Measurements from ENCODE around the gene KIF25.

Gene KIF25

GRCh38 chr6:168037242-168037641 lies 39.8 kb downstream of the KIF25 start:
- no peak for DNase-seq (ENCODE audit: low read depth)

GRCh38 chr6:168037856-168038255 lies 40.4 kb downstream of the KIF25 start:
- DNase-seq (ENCODE audit: low read depth) = no peak

GRCh38 chr6:168038576-168039140 lies 41.2 kb downstream of the KIF25 start:
- DNase-seq (ENCODE audit: low read depth) = no peak

- DNase-seq (ENCODE audit: low read depth) = no peak
These were observed 41.8 kb downstream of the KIF25 start for GRCh38 chr6:168039301-168039700.

GRCh38 chr6:168039849-168040248 lies 42.4 kb downstream of the KIF25 start:
- no peak for DNase-seq (ENCODE audit: low read depth)

GRCh38 chr6:168040856-168041496 lies 43.5 kb downstream of the KIF25 start:
- no peak for DNase-seq (ENCODE audit: low read depth)

- no peak for DNase-seq (ENCODE audit: low read depth)
These were observed 44.5 kb downstream of the KIF25 start for GRCh38 chr6:168041928-168042327.

- no peak for DNase-seq (ENCODE audit: low read depth)
These were observed 45.1 kb downstream of the KIF25 start for GRCh38 chr6:168042426-168043192.

GRCh38 chr6:168043193-168043847 lies 45.8 kb downstream of the KIF25 start:
- DNase-seq (ENCODE audit: low read depth) = no peak

- no peak for DNase-seq (ENCODE audit: low read depth)
These were observed 46.5 kb downstream of the KIF25 start for GRCh38 chr6:168043848-168044415.

GRCh38 chr6:168044521-168045130 lies 47.2 kb downstream of the KIF25 start:
- DNase-seq (ENCODE audit: low read depth) = no peak

GRCh38 chr6:168045141-168045691 lies 47.7 kb downstream of the KIF25 start:
- DNase-seq (ENCODE audit: low read depth) = no peak

- no peak for DNase-seq (ENCODE audit: low read depth)
These were observed 48.5 kb downstream of the KIF25 start for GRCh38 chr6:168045706-168046620.

- DNase-seq (ENCODE audit: low read depth) = no peak
These were observed 49.2 kb downstream of the KIF25 start for GRCh38 chr6:168046696-168047095.

GRCh38 chr6:168047841-168048723 lies 50.6 kb downstream of the KIF25 start:
- no peak for DNase-seq (ENCODE audit: low read depth)

GRCh38 chr6:168048724-168049025 lies 51.2 kb downstream of the KIF25 start:
- DNase-seq (ENCODE audit: low read depth) = no peak

GRCh38 chr6:168049277-168049676 lies 51.8 kb downstream of the KIF25 start:
- no peak for DNase-seq (ENCODE audit: low read depth)

GRCh38 chr6:168049706-168050224 lies 52.3 kb downstream of the KIF25 start:
- no peak for DNase-seq (ENCODE audit: low read depth)

- no peak for DNase-seq (ENCODE audit: low read depth)
These were observed 52.9 kb downstream of the KIF25 start for GRCh38 chr6:168050225-168050880.

All from ELR (cell line).